Fibroblast of skin of right quadriceps (primary cell): Measurements from ENCODE around the gene TRAPPC8.
"Not testable (repeated sequence)": the region's sequence is repeated elsewhere in the genome, so short reads cannot be mapped to it uniquely, and the experiment has no call there.

Experiments used
- DNase-seq: peaks from one replicate; pipeline ENCODE4 v3.0.0-alpha.2; 2013

TRAPPC8 gene

GRCh38 chr18:31860488-31860887 lies 82.4 kb downstream of the TRAPPC8 start:
- no peak for DNase-seq

- DNase-seq = no peak
Observed at GRCh38 chr18:31857526-31858106, 85.3 kb downstream of the TRAPPC8 start.

- no peak for DNase-seq
Observed at GRCh38 chr18:31850844-31851243, 92.1 kb downstream of the TRAPPC8 start.

GRCh38 chr18:31840499-31840898 lies 102.4 kb downstream of the TRAPPC8 start:
- no peak for DNase-seq

- DNase-seq = no peak
Observed at GRCh38 chr18:31837879-31838278, 105.0 kb downstream of the TRAPPC8 start.

GRCh38 chr18:31835528-31836133 lies 107.3 kb downstream of the TRAPPC8 start:
- DNase-seq = no peak

GRCh38 chr18:31831903-31832302 lies 111.0 kb downstream of the TRAPPC8 start:
- DNase-seq = no peak

- no peak for DNase-seq
Observed at GRCh38 chr18:31830686-31831085, 112.2 kb downstream of the TRAPPC8 start.

GRCh38 chr18:31828613-31829012 lies 114.3 kb downstream of the TRAPPC8 start:
- no peak for DNase-seq

GRCh38 chr18:31826673-31827325 lies 116.1 kb downstream of the TRAPPC8 start:
- not testable (repeated sequence) for DNase-seq

- DNase-seq = no peak
Observed at GRCh38 chr18:31825772-31826171, 117.2 kb downstream of the TRAPPC8 start.

GRCh38 chr18:31821545-31822171 lies 121.3 kb downstream of the TRAPPC8 start:
- no peak for DNase-seq

GRCh38 chr18:31819925-31820229 lies 123.1 kb downstream of the TRAPPC8 start:
- no peak for DNase-seq

GRCh38 chr18:31819106-31819924 lies 123.6 kb downstream of the TRAPPC8 start:
- DNase-seq = peak; percentile 40

GRCh38 chr18:31814132-31814531 lies 128.8 kb downstream of the TRAPPC8 start:
- DNase-seq = no peak

- not testable (repeated sequence) for DNase-seq
Observed at GRCh38 chr18:31810336-31811130, 132.4 kb downstream of the TRAPPC8 start.

GRCh38 chr18:31809049-31809448 lies 133.9 kb downstream of the TRAPPC8 start:
- DNase-seq = not testable (repeated sequence)

- no peak for DNase-seq
Observed at GRCh38 chr18:31801078-31801477, 141.8 kb downstream of the TRAPPC8 start.

- not testable (repeated sequence) for DNase-seq
Observed at GRCh38 chr18:31799257-31799656, 143.7 kb downstream of the TRAPPC8 start.

- no peak for DNase-seq
Observed at GRCh38 chr18:31798399-31798798, 144.5 kb downstream of the TRAPPC8 start.

GRCh38 chr18:31795747-31796146 lies 147.2 kb downstream of the TRAPPC8 start:
- no peak for DNase-seq

GRCh38 chr18:31793531-31793930 lies 149.4 kb downstream of the TRAPPC8 start:
- no peak for DNase-seq

GRCh38 chr18:31792580-31792911 lies 150.4 kb downstream of the TRAPPC8 start:
- no peak for DNase-seq
